Hematopoietic multipotent progenitor cell treated with erythropoietin and hydrocortisone succinate and interleukin-3 and kit ligand, for 17 days (in vitro differentiated cells): ENCODE measurements around the gene CCDC86.

Experiments
- DNase-seq: peaks from one replicate; pipeline ENCODE4 v3.0.0-alpha.2; 2015; ENCODE audit warnings: low spot score

The CCDC86 gene

GRCh38 chr11:60852982-60853950 is 11.4 kb downstream of the CCDC86 start:
- DNase-seq: no peak

DNA sequence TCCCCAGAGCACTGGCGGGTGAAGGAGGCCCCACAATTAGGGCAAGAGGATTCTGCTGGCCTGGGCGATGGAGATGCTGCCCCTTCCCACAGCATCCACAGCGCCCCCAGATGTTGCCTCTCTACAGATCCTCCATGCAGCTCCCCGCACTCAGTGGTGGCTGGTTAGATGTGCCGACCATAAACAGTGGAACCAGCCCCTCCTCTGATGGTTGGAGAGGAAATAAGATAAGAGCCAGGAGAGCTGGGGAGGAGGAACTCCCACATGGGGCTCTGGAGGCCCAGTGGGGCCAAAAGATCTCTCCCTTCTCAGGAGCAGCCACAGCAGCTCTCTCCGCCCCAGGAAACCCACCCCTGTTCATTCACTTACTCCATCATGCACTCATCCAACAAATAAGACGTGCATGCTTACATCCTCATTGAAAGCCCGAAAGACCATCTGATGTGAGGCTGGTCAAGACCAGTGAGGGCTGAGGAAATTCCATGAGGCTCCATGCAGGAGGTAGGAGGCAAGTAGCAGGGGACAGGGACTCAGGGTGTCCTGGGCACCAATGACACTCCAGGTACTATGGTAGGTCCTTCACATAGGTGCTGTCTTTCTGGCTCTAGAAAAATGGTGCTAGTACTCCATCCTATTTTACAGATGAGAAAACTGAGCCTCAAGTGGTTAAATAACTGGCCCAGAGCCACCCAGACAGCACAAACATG is 12.4 kb downstream of the CCDC86 start:
- no peak for DNase-seq

GRCh38 chr11:60854847-60855725 is 13.2 kb downstream of the CCDC86 start:
- no peak for DNase-seq

GRCh38 chr11:60855726-60856633 is 14.1 kb downstream of the CCDC86 start, which contains the start of gene PTGDR2:
Gene PTGDR2, minus strand, starts transcription at chr11:60855950. Its CDS starts 2,228 bp downstream, at chr11:60853722.
- no peak for DNase-seq

GRCh38 chr11:60857378-60858232 is 15.7 kb downstream of the CCDC86 start:
- no peak for DNase-seq

- no peak for DNase-seq
Observed at GRCh38 chr11:60858236-60858635, 16.3 kb downstream of the CCDC86 start.

DNA sequence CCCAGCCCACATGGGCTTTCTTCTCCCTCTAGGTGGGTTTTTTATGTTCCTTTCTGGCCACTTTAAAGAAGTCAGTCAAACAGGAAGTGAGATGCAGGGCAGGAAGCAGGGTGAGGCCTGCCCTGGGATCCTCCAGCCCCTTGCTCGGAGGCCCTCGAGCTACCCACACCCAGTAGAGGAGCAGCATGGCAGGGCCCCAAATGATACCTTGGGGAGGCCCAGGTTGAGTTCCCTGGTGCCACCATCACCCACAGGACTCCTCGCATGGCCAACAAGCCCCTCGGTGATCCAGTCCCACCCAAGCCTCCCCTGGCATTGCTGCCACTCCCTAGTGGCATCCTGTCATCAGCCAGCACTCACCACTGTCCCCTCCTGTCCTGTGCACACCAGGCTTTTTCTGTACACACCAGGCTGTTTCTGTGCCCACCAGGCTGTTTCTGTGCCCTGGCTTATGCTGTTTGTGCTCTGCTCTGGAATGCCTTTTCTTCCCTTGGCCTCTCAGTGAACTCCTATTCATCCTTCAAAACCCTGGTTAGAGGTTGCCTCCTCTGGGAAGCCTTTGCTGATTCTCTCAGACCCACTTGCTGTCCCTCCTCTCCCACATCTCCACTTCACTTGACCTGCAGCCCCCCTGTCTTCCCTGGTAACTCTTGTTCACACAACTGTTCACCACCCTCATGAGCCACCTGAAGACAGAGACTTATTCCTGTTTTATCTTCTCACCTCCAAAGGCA is 17.0 kb downstream of the CCDC86 start:
- DNase-seq: no peak

DNA sequence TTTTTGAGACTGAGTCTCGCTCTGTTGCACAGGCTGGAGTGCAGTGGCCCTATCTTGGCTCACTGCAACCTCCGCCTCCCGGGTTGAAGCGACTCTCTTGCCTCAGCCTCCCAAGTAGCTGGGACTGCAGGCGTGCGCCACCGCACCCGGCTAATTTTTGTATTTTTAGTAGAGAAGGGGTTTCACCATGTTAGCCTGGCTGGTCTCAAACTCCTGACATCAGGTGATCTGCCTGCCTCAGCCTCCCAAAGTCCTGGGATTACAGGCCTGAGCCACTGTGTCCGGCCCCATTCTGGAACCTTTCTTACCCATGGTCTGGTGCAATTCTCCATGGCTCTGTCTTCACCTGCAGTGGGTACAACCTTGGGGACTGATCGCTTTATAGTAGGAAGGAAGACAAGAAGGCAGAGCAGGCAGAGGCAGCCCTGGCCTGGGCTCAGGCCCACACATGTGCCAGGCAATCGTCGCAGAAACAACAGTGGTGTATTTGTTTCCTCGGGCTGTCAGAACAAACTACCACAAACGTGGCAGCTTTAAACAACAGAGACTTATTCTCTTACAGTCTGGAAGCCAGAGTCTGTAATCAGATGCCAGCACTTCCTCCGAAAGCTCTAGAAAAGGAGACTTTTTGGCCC is 17.8 kb downstream of the CCDC86 start:
- DNase-seq: no peak

GRCh38 chr11:60860943-60861342 is 19.0 kb downstream of the CCDC86 start:
- DNase-seq: no peak

DNA sequence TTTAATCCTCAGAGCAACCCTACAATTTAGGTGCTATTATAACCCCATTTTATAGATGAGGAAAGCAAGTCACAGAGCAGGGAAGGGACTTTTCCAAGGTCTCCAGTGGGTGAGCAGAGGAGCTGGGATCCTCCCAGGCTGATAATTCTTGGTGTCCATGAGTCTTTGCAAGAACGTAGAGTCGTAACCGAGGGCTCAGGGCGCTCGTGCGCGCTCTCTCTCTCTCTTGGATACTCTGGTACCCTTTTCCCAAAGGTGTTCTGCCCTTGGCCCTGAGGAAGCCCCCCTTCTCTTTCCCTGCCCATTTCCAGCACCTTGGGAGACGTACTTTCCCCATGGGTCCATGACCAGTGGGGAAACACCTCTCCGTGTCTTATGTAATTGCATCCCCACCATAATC is 20.3 kb downstream of the CCDC86 start:
- no peak for DNase-seq

DNA sequence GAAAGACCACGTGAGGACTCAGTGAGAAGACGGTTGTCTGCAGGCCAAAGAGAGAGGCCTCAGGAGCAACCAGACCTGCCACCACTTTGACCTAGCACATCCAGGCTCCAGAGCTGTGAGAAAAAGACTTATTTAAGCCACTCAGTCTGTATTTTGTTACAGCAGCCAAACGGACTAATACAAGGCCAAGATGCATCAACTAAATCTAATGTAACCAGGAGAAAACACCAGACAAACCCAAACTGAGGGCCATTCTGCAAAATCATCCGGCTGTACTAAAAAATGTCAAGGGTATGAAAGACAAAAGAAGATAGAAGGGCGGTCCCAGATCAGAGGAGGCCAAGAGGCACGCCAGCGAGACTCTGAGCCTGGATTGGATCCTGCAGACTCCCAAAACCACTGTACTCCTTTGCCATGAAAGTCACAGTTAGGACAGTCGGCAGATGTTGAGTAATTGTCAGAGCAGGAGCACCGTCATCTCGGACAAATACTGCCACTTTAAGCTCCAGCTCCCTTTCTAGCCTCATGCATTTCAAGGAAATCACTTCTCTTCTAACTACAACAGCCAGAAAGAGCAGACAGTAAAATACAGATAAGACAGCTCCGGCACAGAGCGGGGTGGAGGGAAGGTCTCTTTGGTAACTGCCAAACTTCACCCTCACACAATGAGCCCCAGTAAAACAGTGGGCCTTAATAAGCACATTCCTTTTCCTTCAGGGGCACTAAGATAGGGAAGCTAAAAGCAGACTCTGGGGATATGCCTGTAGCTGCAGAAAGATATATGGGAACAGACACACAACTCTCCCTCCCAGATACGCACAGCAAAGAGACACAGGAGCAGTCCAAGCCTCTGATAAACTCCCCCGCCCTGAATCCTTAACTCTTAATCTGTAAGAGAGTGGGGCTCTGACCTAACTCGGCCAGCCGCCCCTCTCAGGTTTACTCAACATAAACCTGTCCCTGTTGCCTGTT is 21.9 kb downstream of the CCDC86 start:
- no peak for DNase-seq

DNA sequence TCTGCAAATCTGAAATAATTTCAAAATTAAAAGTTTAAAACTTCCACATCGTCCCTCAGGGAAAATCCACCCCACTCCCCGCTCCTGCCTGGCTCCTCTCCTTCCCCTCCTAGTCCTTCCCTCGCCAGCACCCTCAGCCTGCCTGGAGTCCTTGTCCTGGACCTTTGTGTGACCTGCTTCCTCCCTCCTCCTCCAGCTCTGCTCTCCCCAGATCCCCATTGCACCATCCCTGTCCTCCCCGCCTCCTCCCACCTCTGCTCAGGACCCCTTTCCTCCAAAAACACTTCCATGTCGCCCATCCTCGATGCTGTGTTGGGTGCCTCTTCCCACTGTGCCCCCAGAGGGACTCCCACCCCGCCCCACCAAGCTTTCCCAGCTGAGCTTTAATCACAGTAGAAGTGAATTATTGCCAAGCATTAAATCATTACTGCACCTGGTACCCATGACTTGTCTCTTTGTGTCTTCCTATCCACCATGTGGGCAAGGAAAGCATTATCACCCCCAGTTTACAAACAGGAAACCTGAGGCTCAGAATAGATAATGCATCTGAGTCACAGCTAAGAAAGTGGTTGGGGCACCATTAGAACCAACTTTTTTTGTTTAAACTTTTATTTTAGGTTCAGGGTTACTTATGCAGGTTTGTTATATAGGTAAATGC is 23.1 kb downstream of the CCDC86 start:
- DNase-seq: no peak

DNA sequence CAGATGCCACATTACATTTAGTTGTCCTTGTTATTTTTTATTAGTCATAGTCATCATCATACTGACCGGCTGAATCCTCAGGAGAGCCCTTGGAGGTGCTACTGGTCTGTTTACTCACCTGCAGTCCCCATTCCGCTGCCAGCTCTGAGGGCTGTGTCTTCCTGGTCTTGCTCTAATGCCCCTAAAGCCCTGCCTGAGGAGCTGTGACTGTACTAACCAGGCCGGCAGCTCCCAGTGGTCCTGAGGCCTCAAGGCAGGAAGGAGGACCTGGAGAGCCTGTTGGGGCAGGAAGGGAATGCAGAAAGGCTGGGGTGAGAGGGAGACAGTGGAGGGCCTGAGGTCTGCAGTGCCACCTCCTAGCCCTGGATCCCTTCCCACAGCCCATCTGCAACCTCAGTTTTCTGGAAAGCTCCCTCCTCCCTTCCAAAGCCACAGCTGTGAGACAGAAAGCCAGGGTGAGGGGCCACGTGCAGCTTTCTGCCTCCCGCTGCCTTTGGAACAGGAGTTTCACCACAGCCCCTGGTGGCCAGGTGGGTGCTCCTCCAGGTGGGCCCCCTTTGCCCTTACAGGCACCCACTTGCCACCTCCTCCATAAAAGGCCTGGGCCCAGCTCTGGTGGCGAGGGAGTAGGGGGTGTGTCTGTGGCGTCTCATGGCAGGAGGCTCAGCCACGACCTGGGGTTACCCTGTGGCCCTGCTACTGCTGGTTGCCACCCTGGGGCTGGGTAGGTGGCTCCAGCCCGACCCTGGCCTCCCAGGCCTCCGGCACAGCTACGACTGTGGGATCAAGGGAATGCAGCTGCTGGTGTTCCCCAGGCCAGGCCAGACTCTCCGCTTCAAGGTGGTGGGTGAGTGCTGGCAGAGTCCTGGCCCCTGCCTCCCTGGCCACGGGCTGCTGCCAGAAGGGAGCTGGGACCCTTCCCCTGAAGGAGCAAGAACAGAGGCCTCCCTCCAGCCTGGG is 25.3 kb downstream of the CCDC86 start, which contains the start of gene ZP1:
Gene ZP1, plus strand, starts transcription at position 632 of the 960 bp plus-strand sequence. Its CDS starts 20 bp downstream, at position 652.
- DNase-seq: no peak

GRCh38 chr11:60867871-60868681 is 26.2 kb downstream of the CCDC86 start:
- DNase-seq: no peak
